HG02852 (cell line): Measurements from ENCODE around the gene SRMS.

Experiments
- ATAC-seq: cut with Tn5 transposase; IDR thresholded peaks from one replicate; pipeline ENCODE4 v1.9.1; 2021; ENCODE audit warnings: mild to moderate bottlenecking, moderate library complexity; ENCODE audit not compliant: unreplicated experiment

SRMS gene

DNA sequence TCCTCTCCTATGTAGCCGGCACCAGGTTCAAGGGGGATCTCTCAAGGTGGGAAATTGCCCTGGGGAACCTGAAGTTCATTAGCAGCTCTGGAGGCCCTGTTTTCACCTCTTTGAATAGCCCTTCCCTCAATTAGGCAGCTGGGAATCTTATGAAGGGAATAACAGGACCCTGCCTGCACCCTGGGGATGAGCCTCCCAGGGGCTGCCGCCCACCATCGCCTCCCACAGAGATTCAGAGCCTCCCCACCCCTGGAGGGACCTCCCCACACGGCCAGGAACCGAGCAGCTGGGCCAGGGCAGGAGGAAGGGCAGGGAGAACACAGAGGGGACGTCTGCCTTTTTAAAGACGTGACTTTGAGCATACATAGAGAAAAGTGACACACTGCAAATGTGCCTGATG lies 44.0 kb downstream of the SRMS start:
- no peak for ATAC-seq

- no peak for ATAC-seq
Measured at GRCh38 chr20:63502671-63503172, 44.8 kb downstream of the SRMS start.

DNA sequence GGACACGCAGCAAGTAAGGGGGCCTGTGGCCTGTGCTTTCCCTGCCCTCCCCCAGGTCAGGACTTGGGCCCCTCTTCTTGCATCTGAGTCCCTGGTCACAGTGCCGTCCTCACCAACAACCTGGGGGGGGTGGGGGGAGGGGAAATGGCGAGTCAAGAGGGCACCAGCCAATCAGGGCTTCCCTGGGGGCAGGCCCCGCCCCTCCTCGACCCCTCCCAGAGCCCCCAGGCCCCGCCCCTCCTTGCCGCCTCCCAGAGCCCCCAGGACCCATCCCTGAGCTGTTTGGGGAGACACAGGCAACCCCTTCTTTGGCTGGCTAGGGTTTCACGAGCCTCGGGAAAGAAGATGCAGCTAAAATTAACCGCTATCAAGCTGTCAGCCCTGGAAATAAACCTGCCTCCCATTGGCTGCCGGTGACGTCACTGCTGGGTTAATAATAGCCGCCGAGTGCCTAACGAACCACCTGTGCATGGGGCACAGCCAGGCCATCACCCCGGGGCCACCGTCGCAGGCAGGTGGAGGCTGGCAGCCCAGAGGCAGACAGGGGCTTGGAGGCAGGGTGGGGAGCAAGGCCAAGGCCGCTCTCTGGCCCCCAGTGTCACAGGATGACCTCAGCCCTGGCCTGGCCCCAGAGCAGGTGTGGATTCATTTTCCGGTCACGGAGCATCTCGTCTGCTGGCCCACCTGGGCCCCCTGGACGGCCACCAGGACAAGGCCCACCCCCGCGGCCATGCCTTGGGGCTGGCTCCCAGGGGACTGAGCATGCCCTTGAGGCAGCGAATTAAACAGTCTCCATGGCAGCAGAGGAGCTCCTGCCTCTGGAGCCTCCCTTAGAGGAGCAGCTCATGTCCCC lies 45.5 kb downstream of the SRMS start:
- no peak for ATAC-seq

GRCh38 chr20:63500902-63501817 lies 46.4 kb downstream of the SRMS start:
- ATAC-seq = no peak

GRCh38 chr20:63500151-63500901 lies 47.2 kb downstream of the SRMS start:
- ATAC-seq = no peak

- no peak for ATAC-seq
Measured at GRCh38 chr20:63499338-63499969, 48.1 kb downstream of the SRMS start.

DNA sequence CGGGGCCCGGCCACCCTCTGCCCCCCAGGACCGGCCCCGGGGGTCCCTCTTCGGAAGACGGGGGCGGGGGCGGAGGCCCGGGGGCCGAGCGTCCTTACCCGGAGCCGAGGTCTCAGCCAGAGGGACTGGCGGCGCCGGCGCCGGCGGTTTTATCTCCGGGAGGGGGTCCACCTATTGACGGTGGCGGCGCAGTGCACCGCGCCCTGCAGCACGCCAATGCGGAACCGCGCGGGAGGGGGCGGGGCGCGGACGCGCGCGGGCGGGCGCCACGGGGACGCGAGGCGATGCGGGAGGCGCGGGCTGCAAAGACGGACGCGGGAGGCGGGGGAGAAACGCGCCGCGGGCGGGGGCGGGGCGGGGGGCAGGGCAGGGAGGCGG lies 48.6 kb downstream of the SRMS start, which contains the start of gene EEF1A2:
Gene EEF1A2 (minus strand): TSS at position 124 of the 378 bp plus-strand sequence. CDS start 1,320 bp downstream, outside the sequence.
- ATAC-seq = no peak

GRCh38 chr20:63497946-63498935 lies 49.3 kb downstream of the SRMS start:
- ATAC-seq = no peak

DNA sequence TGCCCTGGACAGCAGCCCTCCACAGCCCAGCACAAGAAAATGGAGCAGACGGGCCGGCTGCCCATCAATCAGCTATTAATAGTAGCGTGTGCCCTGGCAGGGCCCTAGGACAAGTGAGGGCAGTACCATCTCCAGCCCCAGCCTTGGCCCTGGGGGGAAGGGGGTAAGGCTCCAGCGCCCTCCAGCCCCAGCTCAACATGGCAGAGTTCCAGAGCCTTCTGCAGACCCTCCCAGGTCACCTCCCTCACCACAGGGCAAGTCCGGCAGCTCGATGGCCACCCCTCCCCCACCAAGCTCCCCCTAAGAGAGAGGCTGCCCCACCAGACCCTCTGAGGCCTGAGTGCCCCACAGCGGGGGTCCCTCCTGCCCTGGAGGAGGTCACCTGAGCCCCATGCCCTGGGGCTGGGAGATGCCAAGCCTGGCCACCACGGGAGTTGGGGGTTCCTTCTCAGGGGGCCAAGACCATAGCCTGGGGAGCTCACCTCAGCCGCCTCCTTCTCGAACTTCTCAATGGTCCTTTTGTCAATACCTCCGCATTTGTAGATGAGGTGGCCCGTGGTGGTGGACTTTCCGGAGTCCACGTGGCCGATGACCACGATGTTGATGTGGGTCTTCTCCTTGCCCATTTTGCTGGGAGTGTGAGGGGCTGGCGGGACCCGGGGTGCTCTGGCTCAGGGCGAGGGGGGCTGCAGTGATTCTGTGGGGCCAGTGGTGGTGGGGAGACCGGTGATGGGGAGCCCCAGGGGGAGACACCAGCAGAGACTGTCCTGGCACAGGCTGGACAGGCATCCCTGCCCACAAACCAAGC lies 50.2 kb downstream of the SRMS start:
- no peak for ATAC-seq

GRCh38 chr20:63496596-63497120 lies 50.9 kb downstream of the SRMS start:
- ATAC-seq = no peak

DNA sequence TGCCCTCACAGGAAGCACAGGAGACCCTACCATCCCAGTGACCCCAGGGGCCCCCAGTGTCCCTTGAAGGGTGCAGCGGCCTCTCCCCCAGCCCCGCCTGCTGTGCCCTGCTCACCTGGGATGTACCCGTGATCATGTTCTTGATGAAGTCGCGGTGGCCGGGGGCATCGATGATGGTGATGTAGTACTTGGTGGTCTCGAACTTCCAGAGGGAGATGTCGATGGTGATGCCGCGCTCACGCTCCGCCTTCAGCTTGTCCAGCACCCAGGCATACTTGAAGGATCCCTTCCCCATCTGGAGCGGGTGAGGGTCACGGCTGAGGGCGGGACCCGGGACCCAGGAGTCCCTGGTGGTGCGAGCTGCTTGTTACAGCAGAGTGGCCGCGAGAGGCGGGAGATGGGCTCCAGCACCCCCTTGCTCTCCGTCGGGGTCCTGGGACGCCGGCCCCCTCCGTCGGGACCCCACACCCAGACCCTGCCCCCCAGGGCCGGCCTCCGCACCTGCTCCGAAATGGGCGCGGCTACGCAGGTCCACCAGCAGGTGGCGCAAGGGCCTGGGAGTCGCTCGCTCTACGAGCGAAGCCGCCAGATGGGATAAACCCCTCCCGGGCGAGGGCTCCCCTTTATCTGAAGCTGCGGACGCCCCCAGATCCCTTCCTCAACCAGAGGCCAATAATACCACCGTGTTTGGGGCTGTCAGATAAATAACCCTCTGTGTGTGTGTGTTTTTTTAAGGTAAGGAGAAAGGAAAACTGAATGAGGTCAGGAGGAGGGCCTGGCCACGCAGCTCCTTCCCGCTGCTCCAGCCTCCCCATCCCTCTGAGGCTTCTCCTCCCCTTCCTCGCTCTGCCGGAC lies 51.6 kb downstream of the SRMS start:
- no peak for ATAC-seq

GRCh38 chr20:63495167-63495720 lies 52.3 kb downstream of the SRMS start:
- ATAC-seq = no peak

- no peak for ATAC-seq
Measured at GRCh38 chr20:63494420-63495166, 53.0 kb downstream of the SRMS start.

DNA sequence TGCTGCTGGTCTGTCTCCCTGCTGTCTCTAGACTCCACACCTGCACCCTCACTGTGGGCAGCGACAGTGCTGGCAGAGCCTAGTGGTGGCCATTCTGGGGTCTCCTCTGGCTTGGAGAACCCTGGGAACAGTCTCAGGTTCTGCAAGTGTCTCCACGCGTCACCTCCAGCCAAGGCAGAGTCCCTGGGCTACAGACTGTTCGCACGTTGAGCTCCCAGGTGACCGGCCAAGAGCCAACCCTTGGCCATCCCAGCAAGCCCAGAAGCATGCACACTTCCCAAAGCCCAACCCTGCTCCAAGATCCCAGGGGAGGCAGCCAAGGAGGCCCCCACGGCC lies 53.5 kb downstream of the SRMS start:
- ATAC-seq = no peak

GRCh38 chr20:63493563-63494020 lies 54.0 kb downstream of the SRMS start:
- ATAC-seq = no peak

GRCh38 chr20:63492982-63493381 lies 54.6 kb downstream of the SRMS start:
- no peak for ATAC-seq
